HCT116 (cell line): ENCODE data around the gene UBR3.

Source experiments
- CTCF ChIP-seq, 3 experiments: fragments of 200-600 bp in 1 of 3; sonication (generic) in 1 of 3; IDR thresholded peaks in 2 of 3; conservative IDR thresholded peaks in 1 of 3; 2 replicates each; pipeline ENCODE4 v1.5.1; 2012 to 2017; ENCODE audit warnings: low read depth in 2 of 3, low read length in 2 of 3, antibody characterized with exemption in 1 of 3, borderline replicate concordance in 1 of 3, control low read depth in 1 of 3, mild to moderate bottlenecking in 1 of 3, mixed read lengths in 1 of 3, mixed run types in 1 of 3, moderate library complexity in 1 of 3; ENCODE audit not compliant: insufficient read depth in 1 of 3
- EZH2 ChIP-seq: fragments of 200-600 bp; sonication (generic); IDR thresholded peaks from 2 replicates; pipeline ENCODE4 v1.6.1; 2017; ENCODE audit warnings: antibody characterized with exemption, mixed run types
- POLR2AphosphoS5 ChIP-seq: IDR thresholded peaks from 2 replicates; pipeline ENCODE4 v1.6.1; 2011; ENCODE audit warnings: mild to moderate bottlenecking, low read depth, low read length, moderate library complexity
- SIN3A ChIP-seq: IDR thresholded peaks from 2 replicates; pipeline ENCODE4 v1.6.1; 2012; ENCODE audit warnings: low read depth

GRCh38 chr2:170098626-170099312 is 271.5 kb downstream of the UBR3 start:
- TF ChIP-seq CTCF (IDR thresholded peaks at IDR 0.05 in 2 of 3, conservative IDR thresholded peaks at IDR 0.05 in 1 of 3; ENCODE audit: borderline replicate concordance in 1 of 3, insufficient read depth in 1 of 3, low read depth in 2 of 3, low read length in 2 of 3) = no peak
- no peak for TF ChIP-seq SIN3A
- no peak for TF ChIP-seq EZH2
- TF ChIP-seq POLR2AphosphoS5 = no peak
